BE2C (cell line): Measurements from ENCODE around the gene FSTL4.

ENCODE experiments used
- DNase-seq: peaks from one replicate; pipeline ENCODE4 v3.0.0-alpha.2; 2020
- H3K27me3 ChIP-seq: fragments of 250-450 bp; sonication (Bioruptor Pico); 2 replicates; pipeline ENCODE4 v1.5.1; 2020; ENCODE audit warnings: mild to moderate bottlenecking
- H3K36me3 ChIP-seq: fragments of 250-450 bp; sonication (Bioruptor Pico); 2 replicates; pipeline ENCODE4 v1.5.1; 2020; ENCODE audit warnings: mild to moderate bottlenecking
- H3K4me1 ChIP-seq: fragments of 250-450 bp; sonication (Bioruptor Pico); 2 replicates; pipeline ENCODE4 v1.5.1; 2020
- H3K4me3 ChIP-seq: 2 replicates; pipeline ENCODE4 v1.5.1; 2011; ENCODE audit warnings: low read depth, low read length
- H3K9me3 ChIP-seq: fragments of 250-450 bp; sonication (Bioruptor Pico); 2 replicates; pipeline ENCODE4 v1.5.1; 2020
- TF ChIP-seq, protein P1 (sequence below): IDR thresholded peaks from 2 replicates; pipeline ENCODE4 v1.5.1; 2012; ENCODE audit warnings: mild to moderate bottlenecking, low read depth, low read length

Gene FSTL4

GRCh38 chr5:133531178-133531577, 81.2 kb downstream of the FSTL4 start:
- DNase-seq: no peak
- H3K4me1 ChIP-seq: no peaks in the 10 kb centered on the region
- H3K9me3 ChIP-seq: no peaks in the 10 kb centered on the region
- H3K36me3 ChIP-seq: no peaks in the 10 kb centered on the region
- TF ChIP-seq, protein P1, sequence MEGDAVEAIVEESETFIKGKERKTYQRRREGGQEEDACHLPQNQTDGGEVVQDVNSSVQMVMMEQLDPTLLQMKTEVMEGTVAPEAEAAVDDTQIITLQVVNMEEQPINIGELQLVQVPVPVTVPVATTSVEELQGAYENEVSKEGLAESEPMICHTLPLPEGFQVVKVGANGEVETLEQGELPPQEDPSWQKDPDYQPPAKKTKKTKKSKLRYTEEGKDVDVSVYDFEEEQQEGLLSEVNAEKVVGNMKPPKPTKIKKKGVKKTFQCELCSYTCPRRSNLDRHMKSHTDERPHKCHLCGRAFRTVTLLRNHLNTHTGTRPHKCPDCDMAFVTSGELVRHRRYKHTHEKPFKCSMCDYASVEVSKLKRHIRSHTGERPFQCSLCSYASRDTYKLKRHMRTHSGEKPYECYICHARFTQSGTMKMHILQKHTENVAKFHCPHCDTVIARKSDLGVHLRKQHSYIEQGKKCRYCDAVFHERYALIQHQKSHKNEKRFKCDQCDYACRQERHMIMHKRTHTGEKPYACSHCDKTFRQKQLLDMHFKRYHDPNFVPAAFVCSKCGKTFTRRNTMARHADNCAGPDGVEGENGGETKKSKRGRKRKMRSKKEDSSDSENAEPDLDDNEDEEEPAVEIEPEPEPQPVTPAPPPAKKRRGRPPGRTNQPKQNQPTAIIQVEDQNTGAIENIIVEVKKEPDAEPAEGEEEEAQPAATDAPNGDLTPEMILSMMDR: no peak
- H3K27me3 ChIP-seq: no peaks in the 10 kb centered on the region
- no peak overlapping the region for H3K4me3 ChIP-seq

DNA sequence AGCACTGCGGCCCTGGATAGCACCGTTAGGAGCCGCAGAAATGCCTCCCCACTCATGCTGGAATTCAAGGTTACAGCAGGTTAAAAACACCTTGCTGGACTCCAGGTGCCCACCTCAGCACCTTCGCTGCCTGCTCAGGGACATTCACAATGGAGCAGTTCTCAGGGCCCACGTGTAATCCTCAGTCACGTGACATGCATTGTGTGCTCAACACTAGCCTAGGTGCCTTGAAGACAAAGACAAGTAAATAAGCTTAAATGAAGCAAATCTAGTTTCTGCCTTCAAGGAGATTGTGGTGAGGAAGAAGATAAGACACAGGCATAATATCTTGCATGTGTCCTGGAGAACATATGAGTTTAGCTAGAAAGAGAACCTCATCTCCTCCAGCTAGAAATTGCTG, 82.1 kb downstream of the FSTL4 start:
- TF ChIP-seq, protein P1: no peak
- Histone ChIP-seq H3K9me3 (no peaks in the 10 kb centered on the region), H3K4me1 (no peaks in the 10 kb centered on the region), H3K36me3 (no peaks in the 10 kb centered on the region), H3K27me3 (no peaks in the 10 kb centered on the region), H3K4me3 (no peak overlapping the region)
- DNase-seq: no peak

DNA sequence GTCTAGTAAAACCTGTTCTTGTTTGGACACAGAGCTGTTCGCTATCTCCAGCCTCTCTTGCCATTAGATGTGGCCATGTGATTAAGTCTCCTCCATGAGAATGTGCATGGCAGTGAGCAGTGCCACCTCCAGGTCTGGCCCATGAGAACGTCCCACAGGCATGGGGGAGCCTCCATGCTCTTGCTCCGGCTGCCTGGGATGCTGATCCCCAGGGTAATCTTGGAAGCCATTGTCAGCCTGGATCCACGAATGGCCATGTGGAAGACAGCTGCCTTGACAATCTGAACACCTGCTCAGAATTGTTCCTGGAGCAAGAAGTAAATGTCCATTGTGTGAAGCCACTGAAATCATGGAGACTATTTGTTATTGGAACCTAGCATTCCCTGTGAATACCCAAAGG, 83.5 kb downstream of the FSTL4 start:
- no peak for DNase-seq

DNA sequence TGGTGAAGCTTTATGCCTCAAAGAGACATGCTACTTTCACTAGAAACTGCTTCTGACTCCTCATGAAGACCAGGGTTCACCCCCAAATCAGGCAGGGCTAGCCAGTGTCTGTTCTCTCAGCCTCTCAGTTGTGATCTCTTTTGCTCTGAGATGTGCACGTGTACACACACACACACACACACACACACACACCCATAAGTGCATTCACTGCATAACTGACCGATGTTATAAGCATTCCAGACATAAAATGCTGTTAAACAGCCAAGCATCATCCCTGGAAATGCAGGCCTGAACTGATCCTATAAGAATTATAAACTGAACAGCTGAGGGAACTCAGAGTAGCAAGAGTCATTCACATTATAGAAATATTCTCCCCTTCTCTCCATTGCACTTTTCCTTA, 85.0 kb downstream of the FSTL4 start:
- no peak for DNase-seq

More for the DNA sequence above, 83.5 kb downstream of the FSTL4 start:
- H3K36me3 ChIP-seq: no peaks in the 10 kb centered on the region
- no peaks in the 10 kb centered on the region for H3K9me3 ChIP-seq
- H3K4me1 ChIP-seq: no peaks in the 10 kb centered on the region
- no peak overlapping the region for H3K4me3 ChIP-seq
- TF ChIP-seq, protein P1: no peak
- H3K27me3 ChIP-seq: no peaks in the 10 kb centered on the region

GRCh38 chr5:133526368-133526767, 86.0 kb downstream of the FSTL4 start:
- H3K9me3 ChIP-seq: no peaks in the 10 kb centered on the region
- H3K4me3 ChIP-seq: no peak overlapping the region
- TF ChIP-seq, protein P1: no peak
- DNase-seq: no peak
- H3K4me1 ChIP-seq: no peaks in the 10 kb centered on the region
- H3K27me3 ChIP-seq: no peaks in the 10 kb centered on the region
- H3K36me3 ChIP-seq: no peaks in the 10 kb centered on the region

More for the DNA sequence above, 85.0 kb downstream of the FSTL4 start:
- no peaks in the 10 kb centered on the region for H3K4me1 ChIP-seq
- H3K27me3 ChIP-seq: no peaks in the 10 kb centered on the region
- TF ChIP-seq, protein P1: no peak
- no peaks in the 10 kb centered on the region for H3K9me3 ChIP-seq
- H3K4me3 ChIP-seq: no peak overlapping the region
- H3K36me3 ChIP-seq: no peaks in the 10 kb centered on the region

DNA sequence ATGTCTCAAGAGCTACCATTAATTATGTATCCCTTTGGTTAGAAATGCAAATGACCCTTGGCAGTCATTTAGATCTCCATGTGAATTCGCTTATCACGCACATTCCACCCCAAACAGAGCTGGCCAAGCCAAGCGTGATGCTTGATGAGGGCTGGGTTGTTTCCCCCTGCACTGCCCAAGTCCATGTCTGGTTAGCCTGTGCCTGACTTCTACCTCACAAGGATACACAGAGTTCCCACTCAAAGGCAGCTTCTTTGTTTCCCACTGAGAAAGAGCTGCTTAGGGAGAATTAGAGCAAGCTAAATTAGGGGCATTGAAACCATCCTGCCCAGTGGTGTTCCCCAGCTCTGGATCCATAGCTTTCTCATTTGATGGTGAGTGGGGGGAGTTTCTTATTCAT, 87.2 kb downstream of the FSTL4 start:
- Histone ChIP-seq H3K9me3 (no peaks in the 10 kb centered on the region), H3K4me3 (no peak overlapping the region), H3K36me3 (no peaks in the 10 kb centered on the region), H3K27me3 (no peaks in the 10 kb centered on the region), H3K4me1 (no peaks in the 10 kb centered on the region)
- DNase-seq: no peak
- TF ChIP-seq, protein P1: no peak
